Measurements from ENCODE around the gene TMEM221.

Gene TMEM221

GRCh38 chr19:17448131-17448967, at the start of gene TMEM221:
Gene TMEM221, minus strand, starts transcription at chr19:17448668. Its CDS starts 206 bp downstream, at chr19:17448462.
- peak within 1 kb of the TSS in 3 of 5 donors; percentile 16 to 30 (median 20) for H3K9ac ChIP-seq (ENCODE audit: low read length in 5 of 5)
- H3K36me3 ChIP-seq (ENCODE audit: control insufficient read depth in 5 of 5, insufficient read depth in 5 of 5, low read length in 5 of 5) = no peaks in the 10 kb centered on the region
- peak within 1 kb of the TSS in 4 of 5 donors; percentile 12 to 59 (median 32) for H3K4me3 ChIP-seq (ENCODE audit: low read depth in 1 of 5, low read length in 5 of 5)
- H3K4me1 ChIP-seq (ENCODE audit: control insufficient read depth in 5 of 5, insufficient read depth in 5 of 5, low read length in 5 of 5) = peaks cover 0 to 14% (median 4%) of the 10 kb centered on the region in 5 donors
- no peak within 1 kb of the TSS for H3K27ac ChIP-seq (ENCODE audit: low read depth, low read length)
- no peaks in the 10 kb centered on the region for H3K9me3 ChIP-seq (ENCODE audit: control insufficient read depth in 5 of 5, low read length in 5 of 5)
- H3K27me3 ChIP-seq (ENCODE audit: control insufficient read depth in 5 of 5, insufficient read depth in 4 of 5, low read length in 5 of 5) = no peaks in the 10 kb centered on the region

DNA sequence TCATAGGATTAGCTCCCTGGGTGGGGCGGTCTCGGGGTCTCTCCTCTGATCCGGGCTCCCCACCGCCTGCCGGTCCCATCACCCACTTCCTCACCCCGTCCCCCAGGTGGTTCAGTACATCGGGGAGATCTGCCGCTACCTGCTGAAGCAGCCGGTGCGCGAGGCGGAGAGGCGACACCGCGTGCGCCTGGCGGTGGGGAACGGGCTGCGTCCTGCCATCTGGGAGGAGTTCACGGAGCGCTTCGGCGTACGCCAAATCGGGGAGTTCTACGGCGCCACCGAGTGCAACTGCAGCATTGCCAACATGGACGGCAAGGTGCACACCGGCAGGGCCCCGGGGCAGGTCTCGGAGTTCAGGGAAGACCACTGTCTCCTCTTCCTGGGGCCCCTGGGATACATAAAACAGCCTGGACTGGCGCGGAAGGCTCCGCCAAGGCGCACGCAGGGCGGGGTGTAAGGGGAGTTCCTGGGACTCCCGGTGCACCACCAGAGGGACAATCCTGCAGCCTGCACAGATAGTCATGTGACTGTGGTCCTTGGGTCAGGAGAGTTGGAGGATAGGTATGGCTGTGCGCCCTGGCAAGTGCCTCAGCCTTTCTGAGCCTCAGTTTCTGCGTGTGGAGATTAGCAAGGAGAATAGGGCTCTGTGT, 48.8 kb upstream of the TMEM221 start:
- Histone ChIP-seq H3K27ac (ENCODE audit: low read depth, low read length) (no peak overlapping the region), H3K9me3 (ENCODE audit: control insufficient read depth in 5 of 5, low read length in 5 of 5) (no peaks in the 10 kb centered on the region), H3K9ac (ENCODE audit: low read length in 5 of 5) (no peak overlapping the region), H3K27me3 (ENCODE audit: control insufficient read depth in 5 of 5, insufficient read depth in 4 of 5, low read length in 5 of 5) (no peaks in the 10 kb centered on the region), H3K36me3 (ENCODE audit: control insufficient read depth in 5 of 5, insufficient read depth in 5 of 5, low read length in 5 of 5) (peaks cover 0 to 33% (median 25%) of the 10 kb centered on the region in 5 donors), H3K4me1 (ENCODE audit: control insufficient read depth in 5 of 5, insufficient read depth in 5 of 5, low read length in 5 of 5) (peaks cover 6 to 35% (median 24%) of the 10 kb centered on the region in 5 donors), H3K4me3 (ENCODE audit: low read depth in 1 of 5, low read length in 5 of 5) (no peak overlapping the region)

DNA sequence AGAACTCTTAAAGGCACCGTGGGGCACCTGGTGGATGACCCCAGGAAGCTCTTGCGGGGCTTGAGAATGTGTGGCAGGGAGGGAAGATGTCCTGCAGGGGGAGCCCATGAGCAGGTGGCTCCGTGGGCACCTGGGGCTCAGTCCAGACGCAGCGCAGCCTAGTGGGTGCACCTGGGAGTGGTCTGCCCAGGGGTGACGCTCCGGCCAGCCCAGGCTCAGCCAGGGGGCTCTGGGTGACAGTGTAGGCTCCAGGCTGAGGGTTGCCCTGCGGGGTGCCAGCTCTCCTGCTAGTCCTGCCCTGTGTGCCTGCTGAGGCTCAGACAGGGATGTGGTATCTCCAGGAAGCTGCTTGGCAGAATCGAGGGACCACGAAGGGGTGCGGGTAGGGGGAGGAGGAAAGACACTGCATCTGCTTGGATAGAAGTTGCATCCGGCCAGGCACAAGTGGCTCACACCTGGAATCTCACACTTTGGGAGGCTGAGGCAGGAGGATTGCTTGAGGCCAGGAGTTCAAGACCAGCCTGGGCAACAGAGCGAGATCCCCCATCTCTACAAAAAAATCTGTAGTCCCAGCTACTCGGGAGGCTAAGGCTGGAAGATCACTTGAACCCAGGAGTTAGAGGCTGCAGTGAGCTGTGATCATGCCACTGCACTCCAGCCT, 48.0 kb upstream of the TMEM221 start:
- peaks cover 6 to 35% (median 28%) of the 10 kb centered on the region in 5 donors for H3K4me1 ChIP-seq (ENCODE audit: control insufficient read depth in 5 of 5, insufficient read depth in 5 of 5, low read length in 5 of 5)
- H3K36me3 ChIP-seq (ENCODE audit: control insufficient read depth in 5 of 5, insufficient read depth in 5 of 5, low read length in 5 of 5) = peaks cover 0 to 33% (median 25%) of the 10 kb centered on the region in 5 donors
- H3K4me3 ChIP-seq (ENCODE audit: low read depth in 1 of 5, low read length in 5 of 5) = no peak overlapping the region
- no peak overlapping the region for H3K27ac ChIP-seq (ENCODE audit: low read depth, low read length)
- no peaks in the 10 kb centered on the region for H3K9me3 ChIP-seq (ENCODE audit: control insufficient read depth in 5 of 5, low read length in 5 of 5)
- H3K27me3 ChIP-seq (ENCODE audit: control insufficient read depth in 5 of 5, insufficient read depth in 4 of 5, low read length in 5 of 5) = no peaks in the 10 kb centered on the region
- no peak overlapping the region for H3K9ac ChIP-seq (ENCODE audit: low read length in 5 of 5)

DNA sequence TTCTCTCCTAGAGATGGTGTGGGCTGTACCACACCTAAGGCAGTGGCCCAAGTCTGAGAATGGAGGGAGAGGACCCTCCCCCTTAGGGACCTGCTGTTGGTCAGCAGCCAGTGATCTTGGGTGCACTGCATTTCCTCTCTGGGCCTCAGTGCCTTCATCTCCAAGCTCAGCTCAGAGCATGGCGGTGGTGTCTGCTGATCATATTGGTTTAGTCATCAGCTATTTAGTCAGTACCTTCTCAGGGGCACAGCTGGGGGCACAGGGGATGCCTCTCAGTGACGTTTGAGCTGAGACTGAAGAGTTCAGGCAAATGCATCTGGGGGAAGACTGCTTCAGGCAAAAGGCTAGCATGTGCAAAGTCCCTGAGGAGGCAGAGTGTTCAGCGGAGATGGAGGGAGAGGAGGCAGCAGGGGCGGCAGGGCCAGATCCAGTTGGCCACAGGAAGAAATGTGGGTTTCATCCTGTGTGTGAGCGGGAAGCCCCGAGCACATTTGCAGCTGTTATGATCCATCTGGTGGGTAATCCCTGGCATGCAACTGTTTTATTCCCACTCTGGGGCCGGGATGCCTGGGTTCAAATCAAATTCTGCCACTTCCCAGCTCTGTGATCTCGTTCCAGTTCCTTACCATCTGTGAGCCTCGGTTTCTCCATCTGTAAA, 47.3 kb upstream of the TMEM221 start:
- Histone ChIP-seq H3K4me1 (ENCODE audit: control insufficient read depth in 5 of 5, insufficient read depth in 5 of 5, low read length in 5 of 5) (peaks cover 6 to 35% (median 28%) of the 10 kb centered on the region in 5 donors), H3K9ac (ENCODE audit: low read length in 5 of 5) (no peak overlapping the region), H3K27ac (ENCODE audit: low read depth, low read length) (no peak overlapping the region), H3K27me3 (ENCODE audit: control insufficient read depth in 5 of 5, insufficient read depth in 4 of 5, low read length in 5 of 5) (no peaks in the 10 kb centered on the region), H3K9me3 (ENCODE audit: control insufficient read depth in 5 of 5, low read length in 5 of 5) (no peaks in the 10 kb centered on the region), H3K4me3 (ENCODE audit: low read depth in 1 of 5, low read length in 5 of 5) (no peak overlapping the region), H3K36me3 (ENCODE audit: control insufficient read depth in 5 of 5, insufficient read depth in 5 of 5, low read length in 5 of 5) (peaks cover 0 to 27% (median 21%) of the 10 kb centered on the region in 5 donors)

GRCh38 chr19:17491287-17491686, 42.8 kb upstream of the TMEM221 start:
- H3K9ac ChIP-seq (ENCODE audit: low read length in 5 of 5) = no peak overlapping the region
- H3K36me3 ChIP-seq (ENCODE audit: control insufficient read depth in 5 of 5, insufficient read depth in 5 of 5, low read length in 5 of 5) = peaks cover 0 to 25% (median 15%) of the 10 kb centered on the region in 5 donors
- no peaks in the 10 kb centered on the region for H3K27me3 ChIP-seq (ENCODE audit: control insufficient read depth in 5 of 5, insufficient read depth in 4 of 5, low read length in 5 of 5)
- H3K4me1 ChIP-seq (ENCODE audit: control insufficient read depth in 5 of 5, insufficient read depth in 5 of 5, low read length in 5 of 5) = peaks cover 4 to 45% (median 30%) of the 10 kb centered on the region in 5 donors
- no peaks in the 10 kb centered on the region for H3K9me3 ChIP-seq (ENCODE audit: control insufficient read depth in 5 of 5, low read length in 5 of 5)
- no peak overlapping the region for H3K4me3 ChIP-seq (ENCODE audit: low read depth in 1 of 5, low read length in 5 of 5)
- peak overlapping the region; percentile 74 for H3K27ac ChIP-seq (ENCODE audit: low read depth, low read length)

DNA sequence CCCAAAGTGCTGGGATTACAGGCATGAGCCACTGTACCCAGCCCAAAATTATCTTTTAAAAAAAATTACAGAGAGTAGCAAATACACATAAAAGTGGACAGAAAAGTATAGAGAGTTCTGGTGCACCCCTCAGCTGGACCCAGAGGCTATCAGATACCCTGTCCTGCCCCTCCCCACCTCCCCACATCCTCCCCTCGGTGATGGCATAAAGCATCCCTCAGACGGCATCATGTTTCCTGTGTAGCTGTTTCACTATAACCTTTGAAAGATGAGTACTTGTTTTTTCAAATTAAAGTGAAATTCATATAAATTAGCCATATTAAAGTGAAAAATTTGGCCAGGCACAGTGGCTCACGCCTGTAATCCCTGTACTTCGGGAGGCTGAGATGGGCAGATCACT, 41.9 kb upstream of the TMEM221 start:
- Histone ChIP-seq H3K4me1 (ENCODE audit: control insufficient read depth in 5 of 5, insufficient read depth in 5 of 5, low read length in 5 of 5) (peaks cover 4 to 39% (median 22%) of the 10 kb centered on the region in 5 donors), H3K4me3 (ENCODE audit: low read depth in 1 of 5, low read length in 5 of 5) (no peak overlapping the region), H3K9me3 (ENCODE audit: control insufficient read depth in 5 of 5, low read length in 5 of 5) (no peaks in the 10 kb centered on the region), H3K9ac (ENCODE audit: low read length in 5 of 5) (no peak overlapping the region), H3K27me3 (ENCODE audit: control insufficient read depth in 5 of 5, insufficient read depth in 4 of 5, low read length in 5 of 5) (no peaks in the 10 kb centered on the region), H3K36me3 (ENCODE audit: control insufficient read depth in 5 of 5, insufficient read depth in 5 of 5, low read length in 5 of 5) (peaks cover 0 to 32% (median 14%) of the 10 kb centered on the region in 5 donors), H3K27ac (ENCODE audit: low read depth, low read length) (peak overlapping the region; percentile 74)

DNA sequence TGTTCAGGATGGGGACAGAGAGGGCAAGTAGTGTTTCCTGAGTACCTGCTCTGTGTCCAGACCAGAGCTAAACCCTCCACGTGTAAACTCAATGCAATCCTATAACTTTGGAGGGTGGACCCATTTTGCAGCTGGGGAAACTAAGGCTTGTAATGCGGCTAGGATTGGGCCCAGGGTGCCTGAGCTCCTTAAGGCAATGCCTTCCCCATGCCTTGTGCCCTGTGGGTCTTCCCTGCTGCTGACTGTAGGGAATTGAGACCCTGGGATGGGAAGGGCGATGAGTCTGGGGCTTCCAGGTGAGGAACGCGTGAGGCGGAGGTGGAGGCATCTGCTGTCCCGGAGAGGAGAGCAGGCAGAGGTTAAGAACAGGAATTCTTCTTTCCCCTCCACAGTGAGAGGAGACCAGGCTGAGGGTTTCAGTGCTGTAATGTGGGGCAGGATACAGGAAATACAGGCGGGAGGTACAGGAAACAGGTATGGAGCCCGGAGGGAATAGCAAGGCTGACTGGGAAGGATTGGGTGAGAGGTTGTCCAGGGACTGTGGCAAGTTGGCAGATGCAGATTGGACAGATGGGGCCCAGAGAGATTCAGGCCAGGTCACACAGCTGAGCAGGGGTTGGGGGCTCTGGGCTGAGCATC, 41.0 kb upstream of the TMEM221 start:
- Histone ChIP-seq H3K4me3 (ENCODE audit: low read depth in 1 of 5, low read length in 5 of 5) (peak overlapping the region in 3 of 5 donors; percentile 15 to 45 (median 27)), H3K4me1 (ENCODE audit: control insufficient read depth in 5 of 5, insufficient read depth in 5 of 5, low read length in 5 of 5) (peaks cover 4 to 39% (median 22%) of the 10 kb centered on the region in 5 donors), H3K27ac (ENCODE audit: low read depth, low read length) (peak overlapping the region; percentile 74), H3K27me3 (ENCODE audit: control insufficient read depth in 5 of 5, insufficient read depth in 4 of 5, low read length in 5 of 5) (no peaks in the 10 kb centered on the region), H3K9ac (ENCODE audit: low read length in 5 of 5) (peak overlapping the region in 2 of 5 donors; percentile 45 to 55), H3K36me3 (ENCODE audit: control insufficient read depth in 5 of 5, insufficient read depth in 5 of 5, low read length in 5 of 5) (peaks cover 0 to 32% (median 14%) of the 10 kb centered on the region in 5 donors), H3K9me3 (ENCODE audit: control insufficient read depth in 5 of 5, low read length in 5 of 5) (no peaks in the 10 kb centered on the region)

DNA sequence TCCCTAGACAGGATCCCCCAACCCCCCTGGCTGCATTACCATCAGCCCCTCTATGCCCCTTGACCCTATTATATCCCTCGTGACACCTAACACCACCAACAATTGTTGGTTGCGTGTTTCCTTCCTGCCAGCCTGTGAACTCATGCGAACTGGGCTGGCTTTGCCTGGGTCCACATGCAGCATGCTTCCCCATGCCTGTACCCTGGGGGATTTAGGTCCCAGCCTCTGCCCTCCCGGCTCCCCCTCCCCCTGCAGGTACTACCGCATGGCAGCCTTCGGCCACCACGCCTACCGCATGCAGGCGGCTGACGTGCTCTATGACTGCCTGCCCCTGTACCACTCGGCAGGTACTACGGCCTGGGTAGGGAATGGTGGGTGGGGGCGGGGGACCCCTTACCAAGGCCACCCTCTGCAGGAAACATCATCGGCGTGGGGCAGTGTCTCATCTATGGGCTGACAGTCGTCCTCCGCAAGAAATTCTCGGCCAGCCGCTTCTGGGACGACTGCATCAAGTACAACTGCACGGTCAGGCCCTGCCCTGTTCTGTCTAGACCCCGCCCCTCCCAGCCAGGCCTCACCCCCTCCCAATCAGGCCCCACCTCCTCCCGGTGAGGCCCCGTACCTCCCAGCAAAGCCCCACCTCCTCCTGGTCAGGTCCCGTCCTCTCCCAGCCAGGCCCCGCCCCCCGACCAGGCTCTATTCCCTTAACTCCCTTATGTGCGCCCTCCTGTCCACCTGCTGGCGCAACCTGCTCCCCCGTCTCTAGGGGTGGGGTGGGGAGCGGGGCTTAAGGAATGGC, 40.3 kb upstream of the TMEM221 start:
- Histone ChIP-seq H3K9me3 (ENCODE audit: control insufficient read depth in 5 of 5, low read length in 5 of 5) (no peaks in the 10 kb centered on the region), H3K27me3 (ENCODE audit: control insufficient read depth in 5 of 5, insufficient read depth in 4 of 5, low read length in 5 of 5) (no peaks in the 10 kb centered on the region), H3K36me3 (ENCODE audit: control insufficient read depth in 5 of 5, insufficient read depth in 5 of 5, low read length in 5 of 5) (peaks cover 0 to 34% (median 15%) of the 10 kb centered on the region in 5 donors), H3K9ac (ENCODE audit: low read length in 5 of 5) (peak overlapping the region in 3 of 5 donors; percentile 52 to 69 (median 59)), H3K27ac (ENCODE audit: low read depth, low read length) (peak overlapping the region; percentile 74), H3K4me3 (ENCODE audit: low read depth in 1 of 5, low read length in 5 of 5) (peak overlapping the region in 3 of 5 donors; percentile 43 to 59 (median 52)), H3K4me1 (ENCODE audit: control insufficient read depth in 5 of 5, insufficient read depth in 5 of 5, low read length in 5 of 5) (peaks cover 4 to 39% (median 22%) of the 10 kb centered on the region in 5 donors)

Measured in subcutaneous abdominal adipose tissue (tissue), 5 donors.